SHP77 (cell line): ENCODE results near the gene CCDC184.
A peak's percentile ranks its signal among the peaks of the same experiment; 100 is the strongest.
"Not testable (repeated sequence)": the region's sequence is repeated elsewhere in the genome, so short reads cannot be mapped to it uniquely, and the experiment has no call there.

Experiments used
- DNase-seq, 2 experiments: peaks; one replicate each; lab custom pipeline; 2025; lab: John Stamatoyannopoulos, UW

CCDC184 gene

GRCh38 chr12:48183091-48183875 is at the start of gene CCDC184:
TSS of gene CCDC184 (plus strand) at chr12:48183644. CDS start at chr12:48184123, 479 bp downstream.
- DNase-seq: peak; percentile 65 to 86

GRCh38 chr12:48135027-48135426 is 48.4 kb upstream of the CCDC184 start:
- DNase-seq: no peak

GRCh38 chr12:48142818-48143674 is 40.4 kb upstream of the CCDC184 start:
- DNase-seq: no peak

- no peak for DNase-seq
Observed at GRCh38 chr12:48143898-48144297, 39.5 kb upstream of the CCDC184 start.

GRCh38 chr12:48145981-48146380 is 37.5 kb upstream of the CCDC184 start:
- DNase-seq: no peak

- DNase-seq: no peak
Observed at GRCh38 chr12:48151103-48151771, 32.2 kb upstream of the CCDC184 start.

GRCh38 chr12:48155786-48156185 is 27.7 kb upstream of the CCDC184 start:
- not testable (repeated sequence) for DNase-seq

GRCh38 chr12:48156652-48157017 is 26.8 kb upstream of the CCDC184 start:
- no peak for DNase-seq

GRCh38 chr12:48157018-48157888 is 26.2 kb upstream of the CCDC184 start, which contains the start of gene ASB8:
TSS of gene ASB8 (minus strand) at chr12:48157515. CDS start at chr12:48153496, 4,019 bp downstream.
- DNase-seq: peak; percentile 97 to 98

- no peak for DNase-seq
Observed at GRCh38 chr12:48157889-48158370, 25.5 kb upstream of the CCDC184 start.

- DNase-seq: no peak
Observed at GRCh38 chr12:48160046-48160445, 23.4 kb upstream of the CCDC184 start.

GRCh38 chr12:48160807-48161206 is 22.6 kb upstream of the CCDC184 start:
- DNase-seq: no peak

- DNase-seq: no peak
Observed at GRCh38 chr12:48163150-48163747, 20.2 kb upstream of the CCDC184 start.

- DNase-seq: no peak
Observed at GRCh38 chr12:48164451-48164850, 19.0 kb upstream of the CCDC184 start.

- DNase-seq: peak; percentile 9 to 63
Observed at GRCh38 chr12:48165089-48165981, 18.1 kb upstream of the CCDC184 start.

- no peak for DNase-seq
Observed at GRCh38 chr12:48169011-48169410, 14.4 kb upstream of the CCDC184 start.

- no peak for DNase-seq
Observed at GRCh38 chr12:48175613-48176416, 7.6 kb upstream of the CCDC184 start.

- no peak for DNase-seq
Observed at GRCh38 chr12:48176417-48176751, 7.1 kb upstream of the CCDC184 start.

GRCh38 chr12:48177982-48178381 is 5.5 kb upstream of the CCDC184 start:
- no peak for DNase-seq
